Parathyroid adenoma (tissue), 2 donors: Measurements from ENCODE around the gene PDE8A.

Experiments
- H2AFZ ChIP-seq: fragments of 300-600 bp; sonication (generic); one replicate; pipeline ENCODE4 v1.7.0; 2017; ENCODE audit warnings: antibody characterized with exemption, mild to moderate bottlenecking
- H3K27ac ChIP-seq: fragments of 300-600 bp; sonication (generic); one replicate; pipeline ENCODE4 v1.7.0; 2017
- H3K27me3 ChIP-seq: fragments of 300-600 bp; sonication (generic); one replicate; pipeline ENCODE4 v1.7.0; 2017; ENCODE audit warnings: low read length; ENCODE audit not compliant: control insufficient read depth, insufficient read depth
- H3K36me3 ChIP-seq: fragments of 300-600 bp; sonication (generic); one replicate; pipeline ENCODE4 v1.7.0; 2017; ENCODE audit warnings: low read length; ENCODE audit not compliant: control insufficient read depth, insufficient read depth
- H3K4me1 ChIP-seq: fragments of 300-600 bp; sonication (generic); one replicate; pipeline ENCODE4 v1.7.0; 2017; ENCODE audit warnings: control low read depth
- H3K4me2 ChIP-seq: fragments of 300-600 bp; sonication (generic); one replicate; pipeline ENCODE4 v1.7.0; 2017; ENCODE audit warnings: low read length
- H3K4me3 ChIP-seq: fragments of 300-600 bp; sonication (generic); one replicate; pipeline ENCODE4 v1.7.0; 2017; ENCODE audit warnings: low read depth, low read length
- H3K79me2 ChIP-seq: fragments of 300-600 bp; sonication (generic); one replicate; pipeline ENCODE4 v1.7.0; 2017; ENCODE audit warnings: control low read depth
- H3K9ac ChIP-seq: fragments of 300-600 bp; sonication (generic); one replicate; pipeline ENCODE4 v1.7.0; 2017; ENCODE audit warnings: mild to moderate bottlenecking
- H3K9me3 ChIP-seq: fragments of 300-600 bp; sonication (generic); one replicate; pipeline ENCODE4 v1.7.0; 2017; ENCODE audit warnings: low read length; ENCODE audit not compliant: control insufficient read depth
- TF ChIP-seq, protein P1 (sequence below): fragments of 300-600 bp; sonication (generic); IDR thresholded peaks from one replicate; pipeline ENCODE4 v1.7.0; 2017; ENCODE audit warnings: antibody characterized with exemption, mild to moderate bottlenecking
- donor health status: primary hyperparathyroidism.

PDE8A gene

DNA sequence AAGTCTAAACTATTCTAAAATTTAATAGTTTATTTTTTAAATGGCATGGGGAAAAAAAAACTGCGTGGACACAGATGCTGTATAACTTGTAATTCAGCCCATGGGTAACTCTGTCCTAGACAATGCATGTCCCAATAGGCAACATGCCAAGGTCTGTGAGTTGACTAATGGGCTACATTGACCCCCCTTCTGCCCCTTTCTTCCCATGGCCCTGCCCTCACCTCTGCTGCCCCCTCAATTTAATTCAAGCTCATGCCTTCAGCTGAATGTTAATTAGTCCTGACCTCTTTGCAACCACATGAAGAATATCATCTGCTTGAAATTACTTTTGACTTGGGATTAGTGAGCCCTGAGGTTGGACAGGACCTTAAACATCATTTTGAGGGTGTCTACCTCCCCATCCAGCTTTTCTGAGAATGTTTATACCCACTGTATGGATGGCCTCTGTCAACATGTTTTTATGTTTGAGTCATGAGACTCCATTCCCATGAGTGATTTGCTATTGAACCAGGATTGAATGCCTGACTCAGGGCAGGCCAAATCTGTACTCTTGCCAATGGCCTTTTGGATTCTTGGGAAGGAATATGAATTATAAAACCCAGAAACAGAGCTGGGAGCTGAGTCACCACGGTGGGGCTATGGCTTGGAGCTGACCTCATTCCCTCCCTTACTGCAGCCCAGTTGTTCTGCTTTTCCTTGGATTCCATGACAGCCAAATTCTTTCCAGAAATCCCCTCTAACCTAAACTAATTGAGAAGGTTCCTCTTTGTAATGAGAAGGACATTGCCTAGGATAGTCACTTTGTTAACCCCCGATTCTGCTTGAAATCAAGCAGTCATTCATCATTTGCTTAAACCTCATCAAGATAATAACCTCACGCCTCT, 33.5 kb upstream of the PDE8A start:
- Histone ChIP-seq H3K36me3 (no peaks in the 10 kb centered on the region), H3K4me1 (peaks cover 6% of the 10 kb centered on the region), H2AFZ (no peak overlapping the region), H3K9ac (no peak overlapping the region), H3K9me3 (no peaks in the 10 kb centered on the region), H3K4me2 (no peak overlapping the region), H3K27me3 (no peaks in the 10 kb centered on the region), H3K4me3 (no peak overlapping the region), H3K27ac (no peak overlapping the region), H3K79me2 (no peaks in the 10 kb centered on the region)
- TF ChIP-seq, protein P1, sequence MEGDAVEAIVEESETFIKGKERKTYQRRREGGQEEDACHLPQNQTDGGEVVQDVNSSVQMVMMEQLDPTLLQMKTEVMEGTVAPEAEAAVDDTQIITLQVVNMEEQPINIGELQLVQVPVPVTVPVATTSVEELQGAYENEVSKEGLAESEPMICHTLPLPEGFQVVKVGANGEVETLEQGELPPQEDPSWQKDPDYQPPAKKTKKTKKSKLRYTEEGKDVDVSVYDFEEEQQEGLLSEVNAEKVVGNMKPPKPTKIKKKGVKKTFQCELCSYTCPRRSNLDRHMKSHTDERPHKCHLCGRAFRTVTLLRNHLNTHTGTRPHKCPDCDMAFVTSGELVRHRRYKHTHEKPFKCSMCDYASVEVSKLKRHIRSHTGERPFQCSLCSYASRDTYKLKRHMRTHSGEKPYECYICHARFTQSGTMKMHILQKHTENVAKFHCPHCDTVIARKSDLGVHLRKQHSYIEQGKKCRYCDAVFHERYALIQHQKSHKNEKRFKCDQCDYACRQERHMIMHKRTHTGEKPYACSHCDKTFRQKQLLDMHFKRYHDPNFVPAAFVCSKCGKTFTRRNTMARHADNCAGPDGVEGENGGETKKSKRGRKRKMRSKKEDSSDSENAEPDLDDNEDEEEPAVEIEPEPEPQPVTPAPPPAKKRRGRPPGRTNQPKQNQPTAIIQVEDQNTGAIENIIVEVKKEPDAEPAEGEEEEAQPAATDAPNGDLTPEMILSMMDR, result no peak

DNA sequence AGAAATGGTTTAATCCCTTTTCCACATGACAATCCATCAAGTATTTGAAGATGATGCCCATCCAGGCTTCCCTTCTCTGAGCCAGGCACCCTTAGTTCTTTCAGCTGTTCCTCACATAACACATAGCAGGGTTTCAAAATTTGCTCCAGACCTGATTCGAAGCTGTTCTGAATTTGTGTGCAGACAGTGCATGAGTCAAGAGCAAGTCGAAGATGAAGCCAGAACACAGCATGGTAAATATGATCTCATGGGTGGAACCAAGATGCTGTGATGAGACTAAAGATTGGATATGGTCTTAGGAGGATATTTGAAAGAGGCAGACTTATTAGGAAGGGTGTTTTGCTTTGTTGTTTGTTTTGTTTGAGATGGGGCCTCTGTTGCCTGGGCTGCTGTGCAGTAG, 32.6 kb upstream of the PDE8A start:
- TF ChIP-seq, protein P1, result no peak
- Histone ChIP-seq H3K27me3 (no peaks in the 10 kb centered on the region), H3K79me2 (no peaks in the 10 kb centered on the region), H3K27ac (no peak overlapping the region), H3K9ac (no peak overlapping the region), H3K4me2 (no peak overlapping the region), H3K36me3 (no peaks in the 10 kb centered on the region), H3K4me3 (no peak overlapping the region), H3K9me3 (no peaks in the 10 kb centered on the region), H3K4me1 (peaks cover 6% of the 10 kb centered on the region), H2AFZ (no peak overlapping the region)

DNA sequence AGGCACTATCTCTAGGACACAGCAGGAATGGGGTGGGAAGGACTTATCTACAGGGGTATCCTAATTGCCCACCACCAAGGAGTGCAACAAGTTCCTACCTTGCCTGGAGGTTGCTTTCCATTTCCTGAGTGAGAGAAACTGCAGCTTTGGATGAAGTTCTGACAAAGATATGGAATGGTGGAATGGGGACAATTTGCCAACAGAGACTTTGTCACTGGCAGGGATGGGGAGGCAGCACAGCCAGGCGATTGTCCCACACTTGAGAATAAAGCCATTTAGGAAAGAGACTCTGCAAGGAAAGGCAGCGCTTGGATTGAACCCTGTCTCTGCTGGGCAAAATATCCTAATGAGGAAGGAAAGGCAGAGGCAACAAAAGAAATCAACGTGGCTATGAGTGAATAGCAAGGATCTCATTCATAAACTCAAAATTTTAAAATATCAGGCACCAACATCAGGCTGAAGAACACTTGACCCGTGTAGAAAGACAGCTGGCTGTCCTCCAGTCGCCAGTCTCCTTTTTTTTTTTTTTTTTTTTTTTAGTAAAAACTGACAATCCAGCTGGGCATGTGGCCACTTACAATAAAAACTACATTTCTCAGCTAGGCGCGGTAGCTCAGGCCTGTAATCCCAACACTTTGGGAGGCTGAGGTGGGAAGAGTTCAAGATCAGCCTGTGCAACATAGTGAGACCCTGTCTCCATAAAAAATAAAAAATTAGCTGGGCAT, 31.6 kb upstream of the PDE8A start:
- Histone ChIP-seq H3K27ac (no peak overlapping the region), H3K4me1 (peaks cover 6% of the 10 kb centered on the region), H3K4me3 (no peak overlapping the region), H3K9ac (no peak overlapping the region), H3K36me3 (no peaks in the 10 kb centered on the region), H2AFZ (no peak overlapping the region), H3K79me2 (no peaks in the 10 kb centered on the region), H3K27me3 (no peaks in the 10 kb centered on the region), H3K9me3 (no peaks in the 10 kb centered on the region), H3K4me2 (no peak overlapping the region)
- TF ChIP-seq, protein P1, result no peak

DNA sequence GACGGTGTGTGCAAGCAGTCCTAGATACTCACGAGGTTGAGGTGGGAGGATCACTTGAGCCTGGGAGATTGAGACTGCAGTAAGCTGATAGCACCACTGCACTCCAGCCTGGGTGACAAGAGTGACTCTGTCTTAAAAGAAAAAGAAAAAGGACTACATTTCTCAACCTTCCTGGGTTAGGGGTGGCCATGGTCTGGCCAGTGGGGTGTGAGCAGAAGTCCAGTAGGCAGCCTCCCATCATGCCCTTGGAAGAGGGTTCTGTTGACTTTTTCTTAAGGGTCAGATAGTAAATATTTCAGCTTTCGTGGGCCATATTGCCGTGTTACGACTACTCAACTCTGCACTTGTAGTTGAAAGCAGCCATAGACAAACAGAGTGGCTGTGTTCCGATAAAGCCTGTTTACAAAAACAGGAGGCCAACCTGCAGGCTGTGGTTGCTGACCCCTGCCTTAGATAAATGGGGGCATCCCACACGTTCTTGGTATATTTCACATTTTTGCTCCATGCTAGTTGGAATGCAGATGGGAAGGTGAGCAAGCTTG, 31.0 kb upstream of the PDE8A start:
- no peak overlapping the region for H3K27ac ChIP-seq
- H3K9me3 ChIP-seq, result no peaks in the 10 kb centered on the region
- TF ChIP-seq, protein P1, result no peak
- H3K4me1 ChIP-seq, result peaks cover 6% of the 10 kb centered on the region
- no peak overlapping the region for H3K4me3 ChIP-seq
- no peaks in the 10 kb centered on the region for H3K36me3 ChIP-seq
- no peak overlapping the region for H2AFZ ChIP-seq
- H3K27me3 ChIP-seq, result no peaks in the 10 kb centered on the region
- H3K9ac ChIP-seq, result no peak overlapping the region
- no peaks in the 10 kb centered on the region for H3K79me2 ChIP-seq
- H3K4me2 ChIP-seq, result no peak overlapping the region
